ENCODE results near the gene AVP.

DNA sequence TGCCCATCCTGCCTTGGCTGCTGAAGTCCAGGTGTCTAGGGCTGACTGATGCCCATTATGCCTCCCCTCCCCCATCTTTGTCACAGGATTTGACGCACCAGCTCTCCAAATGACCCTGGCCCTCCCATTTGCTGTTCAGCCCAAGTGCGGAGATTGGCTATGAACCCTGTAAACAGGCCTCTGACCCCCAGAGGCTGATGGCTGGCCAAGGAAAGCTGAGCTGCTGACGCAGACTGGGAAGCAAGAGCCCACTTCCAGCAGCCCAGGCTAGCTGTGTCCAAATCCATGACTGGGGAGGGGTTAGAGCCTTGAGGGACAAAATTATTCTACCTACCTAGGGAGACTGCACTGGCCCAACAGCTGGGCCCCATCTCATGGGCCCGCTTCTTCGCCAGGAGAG is 41.9 kb downstream of the AVP start:
- no peak for TF ChIP-seq CTCF (IDR thresholded peaks at IDR 0.05)
- TF ChIP-seq POLR2A (IDR thresholded peaks at IDR 0.05) = no peak
